ENCODE data around the gene MAP7D2.
A peak's percentile ranks its signal among the peaks of the same experiment; 100 is the strongest.

The MAP7D2 gene

GRCh38 chrX:19964017-19964710 is 152.5 kb downstream of the MAP7D2 start:
- DNase-seq: peak; percentile 53

GRCh38 chrX:19960913-19961312 is 155.8 kb downstream of the MAP7D2 start:
- no peak for DNase-seq

GRCh38 chrX:19958552-19959486 is 157.9 kb downstream of the MAP7D2 start:
- DNase-seq: no peak

- no peak for DNase-seq
These were observed 159.8 kb downstream of the MAP7D2 start for GRCh38 chrX:19956923-19957322.
